ENCODE results near the gene TFF3. TPM values are rescaled to one million over a fixed set of nuclear protein-coding genes. Genes with fewer than 3 reads are reported as not detected.
A peak's percentile ranks its signal among the peaks of the same experiment; 100 is the strongest.

The TFF3 gene
- total RNA-seq, 2 donors from 2014 or later, result not detected

DNA sequence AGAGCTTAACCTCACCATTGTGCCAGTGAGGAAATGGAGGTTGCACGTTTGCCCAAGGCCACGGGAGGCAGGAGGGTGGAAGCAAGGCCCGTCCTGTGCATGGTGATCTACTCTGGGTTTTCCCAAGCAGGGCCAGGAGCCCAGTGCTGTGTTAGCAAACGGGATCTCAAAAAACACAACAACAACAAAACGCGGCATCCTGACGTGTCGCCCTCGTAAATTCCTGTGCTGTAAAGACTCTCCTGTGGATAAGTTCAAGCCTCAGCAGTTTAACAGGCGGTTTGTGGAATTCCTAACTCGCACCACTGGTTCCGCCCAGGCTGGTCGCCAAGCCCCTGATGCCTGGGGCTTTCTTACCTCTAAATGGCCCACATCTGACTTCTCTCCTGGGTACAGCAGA is 39.1 kb downstream of the TFF3 start:
- ATAC-seq (no peak), DNase-seq (ENCODE audit: low spot score in 2 of 2) (no peak)
- Mint-ChIP-seq H3K27ac (no peak overlapping the region), H3K9me3 (no peaks in the 10 kb centered on the region), H3K36me3 (no peaks in the 10 kb centered on the region)

DNA sequence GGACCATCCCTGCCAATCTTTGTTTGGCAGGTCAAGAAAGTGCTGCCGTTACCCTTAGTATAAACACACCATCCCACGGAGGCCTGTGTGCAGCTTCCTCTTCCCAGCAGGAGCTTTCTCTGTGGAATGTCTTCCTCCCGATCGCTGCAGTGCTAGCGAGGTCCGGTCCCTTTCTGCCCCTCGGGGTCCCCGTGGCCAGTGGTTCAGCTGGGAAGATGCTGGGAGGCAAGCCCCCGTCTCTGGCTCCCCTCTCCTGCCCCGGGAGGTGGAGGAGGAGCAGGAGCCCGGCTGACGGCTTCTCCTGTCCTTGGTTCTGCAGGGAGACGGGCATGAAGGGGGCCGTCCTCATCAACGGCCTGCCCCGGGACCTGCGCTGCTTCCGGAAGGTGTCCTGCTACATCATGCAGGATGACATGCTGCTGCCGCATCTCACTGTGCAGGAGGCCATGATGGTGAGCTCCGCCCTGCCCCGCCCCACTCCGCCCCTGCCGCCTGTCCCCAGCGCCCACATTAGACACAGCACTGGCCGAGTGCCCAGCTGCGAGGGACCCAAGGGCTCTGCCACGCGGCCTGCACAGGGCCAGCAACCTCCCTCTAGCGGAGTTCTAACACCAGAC is 42.1 kb downstream of the TFF3 start:
- Mint-ChIP-seq H3K9me3 (no peaks in the 10 kb centered on the region), H3K36me3 (no peaks in the 10 kb centered on the region), H3K27ac (no peak overlapping the region)
- no peak for ATAC-seq
- no peak for DNase-seq (ENCODE audit: low spot score in 2 of 2)

DNA sequence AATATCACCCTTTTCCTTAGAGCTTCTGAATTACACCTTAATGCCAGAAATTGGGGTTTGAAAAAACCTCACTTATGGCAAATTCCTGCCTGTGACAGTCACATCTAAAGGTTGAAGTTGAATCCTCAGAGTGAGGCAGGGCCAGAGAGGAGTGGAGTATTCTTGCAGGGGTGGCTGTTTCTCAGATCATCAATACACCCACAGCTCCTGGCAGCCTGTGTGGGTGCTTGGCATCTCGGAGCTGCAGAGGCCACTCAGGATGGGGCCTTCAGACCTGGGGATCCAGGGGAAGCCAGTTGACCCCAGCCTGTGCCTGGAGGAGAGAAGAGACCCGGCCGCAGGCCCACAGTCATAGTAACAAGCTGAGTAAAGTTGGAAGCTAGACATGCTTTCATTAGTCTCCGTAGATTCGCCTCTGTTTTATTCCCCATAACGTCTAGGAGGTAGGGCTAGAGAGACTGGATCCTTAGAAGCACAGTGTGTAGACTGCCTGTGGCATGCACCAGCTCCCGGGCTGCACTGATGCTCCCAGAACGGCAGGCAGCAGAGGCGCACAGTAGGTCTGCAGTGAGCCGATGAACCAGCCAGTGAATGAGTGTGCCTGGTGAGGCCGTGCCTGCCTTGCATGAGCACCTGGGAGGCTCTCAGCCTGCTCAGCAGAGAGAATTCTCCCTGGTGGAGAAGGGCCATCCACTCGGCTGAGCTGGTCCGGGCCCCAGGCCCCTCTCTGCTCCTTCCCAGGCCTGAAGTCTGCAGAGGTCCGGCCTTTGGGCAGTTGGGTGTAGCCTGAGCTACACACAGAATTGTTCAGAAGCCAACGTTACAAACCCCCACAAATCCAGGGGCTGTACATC is 42.9 kb downstream of the TFF3 start:
- no peaks in the 10 kb centered on the region for H3K9me3 Mint-ChIP-seq
- DNase-seq (ENCODE audit: low spot score in 2 of 2) (no peak), ATAC-seq (no peak)
- no peaks in the 10 kb centered on the region for H3K36me3 Mint-ChIP-seq
- H3K27ac Mint-ChIP-seq, result peak overlapping the region in 1 of 2 donors; percentile 6

DNA sequence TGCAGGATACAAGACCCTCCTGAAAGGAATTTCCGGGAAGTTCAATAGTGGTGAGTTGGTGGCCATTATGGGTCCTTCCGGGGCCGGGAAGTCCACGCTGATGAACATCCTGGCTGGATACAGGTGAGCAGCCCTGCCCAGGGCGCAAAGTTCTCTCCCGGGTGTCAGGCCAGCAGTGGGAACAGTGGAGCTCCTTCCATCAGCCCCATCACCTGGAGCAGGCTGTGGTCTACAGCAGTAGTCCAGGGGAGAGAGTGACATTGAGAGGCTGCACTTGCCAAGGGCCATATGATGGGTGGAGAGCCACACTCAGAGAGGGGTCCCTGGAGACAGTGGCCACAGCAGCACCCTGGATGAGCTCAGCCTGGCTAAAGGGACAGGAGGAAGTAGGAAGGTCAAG is 44.1 kb downstream of the TFF3 start:
- peak overlapping the region in 1 of 2 donors; percentile 63 for H3K27ac Mint-ChIP-seq
- no peaks in the 10 kb centered on the region for H3K9me3 Mint-ChIP-seq

DNA sequence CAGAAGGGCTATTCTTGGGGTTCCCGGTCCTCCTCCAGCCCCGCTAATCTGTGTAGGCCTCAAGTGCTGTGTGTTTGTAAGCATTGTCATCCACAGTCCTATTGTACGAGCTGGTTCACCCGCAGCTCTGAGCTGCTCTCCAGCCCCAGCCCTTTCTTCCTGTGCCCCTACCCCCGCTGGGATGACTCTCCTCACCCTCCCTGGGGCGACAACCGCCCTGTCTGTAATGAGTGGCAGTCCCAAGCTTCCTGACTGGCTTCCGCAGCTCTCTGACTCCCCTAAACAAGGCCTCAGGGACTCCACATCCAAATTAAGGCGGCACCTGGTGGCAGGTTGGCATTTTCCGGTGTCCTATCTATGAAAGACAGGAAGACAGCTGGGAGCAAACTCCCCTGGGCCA is 45.8 kb downstream of the TFF3 start:
- Mint-ChIP-seq H3K9me3 (no peaks in the 10 kb centered on the region), H3K36me3 (no peaks in the 10 kb centered on the region), H3K27ac (peak overlapping the region; percentile 23 to 93)
- no peak for DNase-seq (ENCODE audit: low spot score in 2 of 2)
- peak; percentile 42 to 46 for ATAC-seq

More for the DNA sequence above, 44.1 kb downstream of the TFF3 start:
- H3K36me3 Mint-ChIP-seq, result no peaks in the 10 kb centered on the region
- no peak for DNase-seq (ENCODE audit: low spot score in 2 of 2)
- no peak for ATAC-seq

DNA sequence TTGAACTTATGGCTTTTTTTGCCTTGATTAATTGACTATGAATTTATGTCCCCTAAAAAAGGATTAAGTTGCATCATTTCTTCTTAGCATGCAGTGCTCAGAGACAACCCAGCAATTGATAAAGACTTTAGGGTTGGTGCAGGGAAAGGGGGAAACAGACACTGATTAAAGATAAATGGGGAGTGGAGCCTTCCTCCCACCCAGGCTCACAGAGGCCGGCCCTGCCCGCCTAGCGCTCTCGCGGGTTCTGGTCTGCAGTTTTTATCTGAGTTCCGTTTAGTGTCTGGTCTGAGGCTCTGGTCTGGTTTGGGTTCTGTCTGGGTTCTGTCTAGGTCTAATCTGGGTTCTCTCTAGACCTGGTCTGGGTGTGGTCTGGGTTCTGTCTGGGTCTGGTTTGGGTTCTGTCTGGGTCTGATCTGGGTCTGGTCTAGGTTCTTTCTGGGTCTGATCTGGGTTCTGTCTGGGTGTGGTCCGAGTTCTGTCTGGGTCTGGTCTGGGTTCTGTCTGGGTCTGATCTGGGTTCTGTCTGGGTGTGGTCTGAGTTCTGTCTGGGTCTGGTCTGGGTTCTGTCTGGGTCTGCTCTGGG is 48.1 kb downstream of the TFF3 start:
- peak overlapping the region; percentile 48 to 55 for H3K27ac Mint-ChIP-seq
- H3K36me3 Mint-ChIP-seq, result no peaks in the 10 kb centered on the region

DNA sequence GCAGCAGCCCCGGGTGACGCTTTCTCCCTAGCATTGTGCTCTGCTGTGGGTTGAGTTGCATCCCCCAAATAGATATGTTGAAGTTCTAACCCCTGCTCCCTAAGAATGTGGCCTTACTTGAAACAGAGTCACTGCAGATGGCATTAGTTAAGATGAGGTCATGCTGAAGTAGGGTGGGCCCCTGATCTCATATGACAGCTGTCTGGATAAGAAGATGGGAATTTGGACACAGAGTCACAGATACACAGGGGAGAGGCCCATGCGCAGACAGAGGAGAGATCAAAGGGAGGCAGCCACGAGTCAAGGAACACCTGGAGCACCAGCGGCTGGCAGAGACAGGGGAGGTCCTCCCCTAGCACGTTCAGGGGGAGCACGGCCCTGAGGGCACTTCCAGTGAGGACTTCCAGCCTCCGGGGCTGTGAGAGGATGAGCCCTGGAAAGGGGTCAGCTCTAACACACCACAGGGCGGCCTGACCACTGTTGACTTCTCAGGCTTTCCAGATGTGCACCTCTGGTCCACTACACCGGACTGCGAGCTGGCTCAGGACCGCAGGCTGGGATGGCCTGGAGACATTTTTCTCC is 49.9 kb downstream of the TFF3 start:
- Mint-ChIP-seq H3K9me3 (no peaks in the 10 kb centered on the region), H3K36me3 (no peaks in the 10 kb centered on the region), H3K27ac (no peak overlapping the region)
- ATAC-seq (peak in 1 of 2 donors; percentile 30), DNase-seq (ENCODE audit: low spot score in 2 of 2) (no peak)

More for the DNA sequence above, 48.1 kb downstream of the TFF3 start:
- no peak for ATAC-seq
- DNase-seq (ENCODE audit: low spot score in 2 of 2), result no peak
- no peaks in the 10 kb centered on the region for H3K9me3 Mint-ChIP-seq

DNA sequence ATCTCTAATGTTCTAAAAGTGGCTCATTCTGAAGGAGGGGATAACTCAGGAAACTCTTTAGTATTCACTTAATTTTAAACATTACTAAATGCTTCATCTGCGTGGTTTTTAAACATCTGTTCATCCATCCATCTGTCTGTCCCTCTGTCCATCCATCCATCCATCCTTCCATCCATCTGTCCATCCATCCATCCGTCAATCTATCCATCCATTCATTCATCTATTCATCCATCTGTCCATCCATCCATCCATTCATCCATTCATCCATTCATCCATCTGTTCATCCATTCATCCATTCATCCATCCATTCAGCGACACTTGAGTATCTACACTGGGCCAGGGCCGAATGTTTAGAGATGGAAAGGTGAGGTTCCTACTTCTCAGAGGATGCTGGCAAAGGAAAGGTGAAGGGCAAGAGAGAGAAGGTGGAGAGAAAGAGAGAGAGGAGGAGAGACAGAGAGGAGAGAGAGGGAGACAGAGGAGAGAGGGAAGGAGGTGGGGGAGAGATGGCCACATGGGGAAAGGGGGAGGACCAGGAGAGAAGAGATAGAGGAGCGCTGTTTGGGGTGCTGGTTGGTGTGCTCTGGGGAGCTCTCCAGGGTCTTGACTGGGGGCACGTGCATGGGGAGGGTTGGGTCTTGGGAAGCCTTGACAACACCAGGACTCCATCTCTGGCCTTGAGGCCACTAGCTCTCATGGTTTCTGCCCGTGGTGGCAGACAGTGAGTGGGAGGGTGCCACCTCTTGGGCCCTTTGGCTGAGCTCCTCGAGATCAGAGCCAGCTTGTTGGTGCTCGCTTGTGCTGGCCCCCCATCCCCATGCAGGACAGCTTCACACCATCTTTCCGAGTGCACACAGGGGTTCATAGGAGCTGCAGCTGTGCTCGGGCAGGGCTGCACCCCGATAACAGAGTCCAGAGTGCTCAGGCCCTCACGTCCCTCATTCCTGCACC is 50.7 kb downstream of the TFF3 start:
- DNase-seq (ENCODE audit: low spot score in 2 of 2) (no peak), ATAC-seq (no peak)
- H3K36me3 Mint-ChIP-seq, result no peaks in the 10 kb centered on the region
- H3K9me3 Mint-ChIP-seq, result no peaks in the 10 kb centered on the region
- no peak overlapping the region for H3K27ac Mint-ChIP-seq

DNA sequence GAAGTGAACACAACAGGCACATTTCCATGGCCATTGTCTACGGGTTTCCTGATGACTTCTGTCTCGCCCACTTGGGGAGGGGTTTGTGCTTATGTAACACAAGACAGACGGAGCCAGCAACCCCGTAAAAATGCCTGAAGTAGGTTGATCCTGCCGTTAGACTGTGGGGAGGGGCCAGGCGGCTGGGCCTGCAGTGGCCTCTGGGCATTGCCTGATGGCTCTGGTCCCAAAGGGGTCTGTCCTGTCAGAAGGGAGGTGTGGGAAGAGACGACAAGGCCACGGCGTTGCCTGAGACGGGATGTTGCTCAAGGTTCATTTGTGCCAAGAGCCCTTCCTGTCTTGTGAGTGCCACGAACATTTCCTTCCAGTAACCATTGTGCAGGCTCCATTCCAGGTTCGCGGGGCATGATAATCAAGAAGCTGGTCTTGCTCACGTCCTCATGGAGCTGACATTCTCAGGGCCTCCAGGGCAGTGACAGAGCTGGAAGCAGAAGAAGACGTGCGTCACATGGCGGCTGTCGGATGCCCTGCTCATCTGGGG is 51.5 kb downstream of the TFF3 start:
- ATAC-seq (no peak), DNase-seq (ENCODE audit: low spot score in 2 of 2) (no peak)
- H3K36me3 Mint-ChIP-seq, result no peaks in the 10 kb centered on the region
- no peaks in the 10 kb centered on the region for H3K9me3 Mint-ChIP-seq
- no peak overlapping the region for H3K27ac Mint-ChIP-seq

DNA sequence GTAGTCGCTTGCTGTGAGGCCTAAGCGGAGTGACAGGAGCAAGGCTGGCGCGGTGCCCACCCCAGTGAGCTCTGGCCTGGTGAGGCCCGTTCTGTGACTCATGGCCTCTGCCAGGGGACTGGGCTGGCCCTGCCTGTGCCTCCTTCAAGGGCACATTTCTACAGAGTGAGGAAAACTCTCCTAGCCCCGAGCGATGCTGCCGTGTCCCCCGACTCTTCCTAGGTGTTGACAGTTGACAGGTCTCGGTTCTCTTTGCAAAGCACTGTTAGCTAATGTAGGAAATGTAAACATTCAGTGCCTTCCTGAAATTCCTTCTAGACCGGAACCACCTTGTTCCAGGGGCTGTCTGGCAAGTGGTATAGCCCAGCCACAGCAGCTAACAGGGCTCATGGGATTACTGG is 52.4 kb downstream of the TFF3 start:
- H3K27ac Mint-ChIP-seq, result no peak overlapping the region
- no peaks in the 10 kb centered on the region for H3K36me3 Mint-ChIP-seq
- DNase-seq (ENCODE audit: low spot score in 2 of 2) (no peak), ATAC-seq (no peak)
- H3K9me3 Mint-ChIP-seq, result no peaks in the 10 kb centered on the region

DNA sequence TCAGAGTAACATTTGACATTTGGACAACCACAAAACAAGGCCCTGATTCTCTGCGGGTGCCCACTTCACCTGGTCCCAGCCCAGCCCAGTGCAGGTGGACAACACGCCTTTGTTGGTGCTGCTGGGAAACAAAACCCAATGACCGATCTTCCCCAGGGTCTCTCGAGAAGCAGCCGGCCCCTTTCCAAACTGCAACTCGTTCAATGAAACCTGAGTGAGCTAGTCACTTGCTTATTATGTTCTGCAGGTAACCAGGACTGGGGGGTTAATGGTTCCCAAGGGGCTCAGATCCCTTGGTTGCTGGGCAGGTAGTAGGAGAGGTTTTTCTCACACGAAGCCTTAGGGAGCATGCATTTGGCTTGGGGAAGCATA is 53.4 kb downstream of the TFF3 start:
- ATAC-seq (no peak), DNase-seq (ENCODE audit: low spot score in 2 of 2) (no peak)
- Mint-ChIP-seq H3K9me3 (no peaks in the 10 kb centered on the region), H3K36me3 (no peaks in the 10 kb centered on the region), H3K27ac (no peak overlapping the region)

Other genes starting within 250 kb of the TFF3 start
- gene UMODL1, start 244.1 kb downstream of the TFF3 start, total RNA-seq, result under 1 TPM; 0.09 to 0.18 TPM
- 10 to 100 TPM; 15.4 to 24.4 TPM for gene ABCG1, start 96.3 kb downstream of the TFF3 start, total RNA-seq
- gene TFF2, start 35.6 kb upstream of the TFF3 start, total RNA-seq, result not detected
- not detected for gene TFF1, start 51.1 kb upstream of the TFF3 start, total RNA-seq
- gene TMPRSS3, start 80.6 kb upstream of the TFF3 start, total RNA-seq, result 10 to 100 TPM in 1 of 2 donors, 1 to 10 TPM in 1; 9.8 to 68.6 TPM
- 10 to 100 TPM; 13.0 to 51.9 TPM for gene UBASH3A, start 88.5 kb upstream of the TFF3 start, total RNA-seq
- gene RSPH1, start 180.8 kb upstream of the TFF3 start, total RNA-seq, result under 1 TPM; 0.11 to 0.33 TPM
- 10 to 100 TPM; 15.2 to 20.6 TPM for gene SLC37A1, start 198.4 kb upstream of the TFF3 start, total RNA-seq

Measured in activated naive CD4-positive, alpha-beta T cell treated with anti-CD3 and anti-CD28 coated beads, Interleukin-2, amount 50 U/mL, for 72 hours (primary cell).